Mammary epithelial cell (primary cell): ENCODE measurements around the gene TEX51.

ENCODE experiments used
- EZH2 ChIP-seq: IDR thresholded peaks from 2 replicates; pipeline ENCODE4 v1.6.1; 2012; ENCODE audit warnings: low read length, inconsistent platforms, borderline replicate concordance
- TF ChIP-seq, protein P1 (sequence below), 2 donors: IDR thresholded peaks in 1 of 2; conservative IDR thresholded peaks in 1 of 2; 2 replicates each; pipeline ENCODE4 v1.5.1; 2011 to 2012; ENCODE audit warnings: inconsistent platforms in 2 of 2, low read length in 2 of 2, mild to moderate bottlenecking in 2 of 2, control low read depth in 1 of 2, low read depth in 1 of 2; ENCODE audit not compliant: insufficient read depth in 1 of 2; ENCODE audit errors: extremely low read depth in 1 of 2

DNA sequence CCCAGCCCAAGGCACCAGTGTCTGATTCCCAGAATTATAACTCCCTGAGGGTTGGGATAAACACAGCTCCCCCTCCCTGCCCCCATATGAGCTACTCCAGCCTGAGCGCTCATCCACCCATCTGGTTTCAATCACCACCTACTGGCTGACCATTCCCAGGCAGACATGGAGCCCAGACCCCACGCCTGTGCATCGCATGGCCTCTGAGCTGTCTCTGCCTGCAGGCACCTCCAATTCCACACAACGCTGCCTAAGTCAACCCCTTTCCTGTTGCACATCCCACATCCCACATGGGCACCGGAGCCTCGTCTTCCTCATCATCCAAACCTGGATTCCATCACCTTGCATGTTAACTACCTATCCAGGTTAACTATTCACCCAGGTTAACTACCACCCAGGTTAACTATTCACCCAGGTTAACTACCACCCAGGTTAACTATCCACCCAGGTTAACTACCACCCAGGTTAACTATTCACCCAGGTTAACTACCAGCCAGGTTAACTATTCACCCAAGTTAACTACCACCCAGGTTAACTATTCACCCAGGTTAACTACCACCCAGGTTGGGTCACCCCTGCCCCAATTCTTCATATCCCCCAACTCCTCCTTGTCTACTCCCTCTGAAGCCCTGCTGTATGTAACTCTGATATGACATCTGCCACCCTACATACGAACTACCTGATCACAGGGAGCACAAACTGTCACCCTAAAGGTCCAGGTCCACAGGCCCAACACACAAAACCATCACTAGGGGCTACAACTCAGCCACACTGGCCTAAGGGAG, 47.8 kb downstream of the TEX51 start:
- TF ChIP-seq, protein P1, sequence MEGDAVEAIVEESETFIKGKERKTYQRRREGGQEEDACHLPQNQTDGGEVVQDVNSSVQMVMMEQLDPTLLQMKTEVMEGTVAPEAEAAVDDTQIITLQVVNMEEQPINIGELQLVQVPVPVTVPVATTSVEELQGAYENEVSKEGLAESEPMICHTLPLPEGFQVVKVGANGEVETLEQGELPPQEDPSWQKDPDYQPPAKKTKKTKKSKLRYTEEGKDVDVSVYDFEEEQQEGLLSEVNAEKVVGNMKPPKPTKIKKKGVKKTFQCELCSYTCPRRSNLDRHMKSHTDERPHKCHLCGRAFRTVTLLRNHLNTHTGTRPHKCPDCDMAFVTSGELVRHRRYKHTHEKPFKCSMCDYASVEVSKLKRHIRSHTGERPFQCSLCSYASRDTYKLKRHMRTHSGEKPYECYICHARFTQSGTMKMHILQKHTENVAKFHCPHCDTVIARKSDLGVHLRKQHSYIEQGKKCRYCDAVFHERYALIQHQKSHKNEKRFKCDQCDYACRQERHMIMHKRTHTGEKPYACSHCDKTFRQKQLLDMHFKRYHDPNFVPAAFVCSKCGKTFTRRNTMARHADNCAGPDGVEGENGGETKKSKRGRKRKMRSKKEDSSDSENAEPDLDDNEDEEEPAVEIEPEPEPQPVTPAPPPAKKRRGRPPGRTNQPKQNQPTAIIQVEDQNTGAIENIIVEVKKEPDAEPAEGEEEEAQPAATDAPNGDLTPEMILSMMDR (conservative IDR thresholded peaks at IDR 0.05 in 1 of 2, IDR thresholded peaks at IDR 0.05 in 1 of 2; ENCODE audit: extremely low read depth in 1 of 2, insufficient read depth in 1 of 2, low read depth in 1 of 2, low read length in 2 of 2) = no peak
- no peak for TF ChIP-seq EZH2
